ENCODE measurements around the gene RABGAP1L. TPM values are rescaled to one million over a fixed set of nuclear protein-coding genes. Genes with fewer than 3 reads are reported as not detected.
A peak's percentile ranks its signal among the peaks of the same experiment; 100 is the strongest.

The RABGAP1L gene
- total RNA-seq, 6 experiments from 2014 or later, result 11.7 to 23.1 (median 18.5) TPM

DNA sequence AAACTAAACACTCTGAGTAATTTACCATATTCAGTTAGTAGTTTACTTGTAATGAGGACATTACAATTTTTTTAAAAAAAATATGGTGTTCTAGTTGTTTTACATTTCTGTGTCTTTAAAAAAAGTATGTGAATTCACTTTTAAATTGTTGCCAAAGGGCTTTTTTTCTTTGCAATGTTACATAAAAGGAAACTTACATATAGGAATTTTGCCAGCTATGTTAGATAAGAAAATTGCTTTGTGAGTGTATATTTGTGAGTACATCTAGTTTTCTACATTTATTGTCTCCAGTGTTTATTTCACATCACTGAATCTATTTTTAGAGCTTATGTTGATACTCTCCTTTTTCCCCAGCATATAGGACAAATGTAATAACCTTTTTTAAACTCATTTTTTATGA lies 495.2 kb downstream of the RABGAP1L start:
- Histone ChIP-seq H3K36me3 (no peaks in the 10 kb centered on the region), H3K9me3 (no peaks in the 10 kb centered on the region), H3K27me3 (no peaks in the 10 kb centered on the region), H3K4me3 (no peak overlapping the region), H3K4me1 (peaks cover 0 to 9% (median 0%) of the 10 kb centered on the region in 4 donors), H3K27ac (no peak overlapping the region)
- DNase-seq (no peak), ATAC-seq (no peak)
- TF ChIP-seq, protein P1, sequence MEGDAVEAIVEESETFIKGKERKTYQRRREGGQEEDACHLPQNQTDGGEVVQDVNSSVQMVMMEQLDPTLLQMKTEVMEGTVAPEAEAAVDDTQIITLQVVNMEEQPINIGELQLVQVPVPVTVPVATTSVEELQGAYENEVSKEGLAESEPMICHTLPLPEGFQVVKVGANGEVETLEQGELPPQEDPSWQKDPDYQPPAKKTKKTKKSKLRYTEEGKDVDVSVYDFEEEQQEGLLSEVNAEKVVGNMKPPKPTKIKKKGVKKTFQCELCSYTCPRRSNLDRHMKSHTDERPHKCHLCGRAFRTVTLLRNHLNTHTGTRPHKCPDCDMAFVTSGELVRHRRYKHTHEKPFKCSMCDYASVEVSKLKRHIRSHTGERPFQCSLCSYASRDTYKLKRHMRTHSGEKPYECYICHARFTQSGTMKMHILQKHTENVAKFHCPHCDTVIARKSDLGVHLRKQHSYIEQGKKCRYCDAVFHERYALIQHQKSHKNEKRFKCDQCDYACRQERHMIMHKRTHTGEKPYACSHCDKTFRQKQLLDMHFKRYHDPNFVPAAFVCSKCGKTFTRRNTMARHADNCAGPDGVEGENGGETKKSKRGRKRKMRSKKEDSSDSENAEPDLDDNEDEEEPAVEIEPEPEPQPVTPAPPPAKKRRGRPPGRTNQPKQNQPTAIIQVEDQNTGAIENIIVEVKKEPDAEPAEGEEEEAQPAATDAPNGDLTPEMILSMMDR (IDR thresholded peaks at IDR 0.05), result no peak
- TF ChIP-seq POLR2A (IDR thresholded peaks at IDR 0.05), result no peak
- intact Hi-C loops (cut with DNase I), result no loop called here

DNA sequence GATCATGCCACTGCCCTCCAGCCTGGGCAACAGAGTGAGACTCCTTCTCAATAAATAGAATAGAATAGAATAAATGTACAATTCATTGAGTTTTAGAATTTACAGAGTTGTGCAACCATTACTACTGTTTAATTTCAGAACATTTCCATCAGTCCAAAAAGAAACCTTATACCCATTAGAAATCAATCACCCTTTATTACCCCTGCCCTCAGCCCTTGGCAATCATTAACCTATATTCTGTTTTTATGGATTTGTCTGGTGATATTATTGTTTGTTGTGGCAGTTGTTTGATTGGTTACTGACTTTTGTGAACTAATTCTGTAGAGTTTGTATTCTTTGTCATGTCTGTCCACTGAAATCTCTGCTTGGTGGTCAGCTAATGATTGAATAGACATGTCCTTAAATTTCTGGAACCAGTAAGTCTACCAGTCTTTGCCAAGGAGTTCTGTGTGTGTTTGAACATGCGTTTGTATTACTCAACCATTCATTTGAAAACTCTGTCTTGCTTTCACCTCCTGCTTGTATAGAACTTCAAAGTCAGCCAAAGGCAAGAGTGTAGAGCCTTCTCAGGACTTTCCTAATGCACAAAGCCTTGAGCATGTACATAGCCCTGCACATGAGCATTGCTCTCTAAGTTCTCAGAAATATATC lies 497.2 kb downstream of the RABGAP1L start:
- ATAC-seq (peak; percentile 54 to 84 (median 71)), DNase-seq (no peak)
- no peaks in the 10 kb centered on the region for H3K9me3 ChIP-seq
- H3K27ac ChIP-seq, result no peak overlapping the region
- intact Hi-C loops (cut with DNase I), result no loop called here
- no peaks in the 10 kb centered on the region for H3K36me3 ChIP-seq
- H3K27me3 ChIP-seq, result no peaks in the 10 kb centered on the region
- H3K4me3 ChIP-seq, result no peak overlapping the region
- TF ChIP-seq POLR2A (IDR thresholded peaks at IDR 0.05), result no peak
- TF ChIP-seq, protein P1 (IDR thresholded peaks at IDR 0.05), result no peak
- H3K4me1 ChIP-seq, result peaks cover 0 to 9% (median 0%) of the 10 kb centered on the region in 4 donors
- WGBS (ENCODE audit: insufficient coverage, low coverage, low lambda C conversion rate, missing lambda C conversion rate), result 38% methylated on average over 1 of the region's 1 CpG

DNA sequence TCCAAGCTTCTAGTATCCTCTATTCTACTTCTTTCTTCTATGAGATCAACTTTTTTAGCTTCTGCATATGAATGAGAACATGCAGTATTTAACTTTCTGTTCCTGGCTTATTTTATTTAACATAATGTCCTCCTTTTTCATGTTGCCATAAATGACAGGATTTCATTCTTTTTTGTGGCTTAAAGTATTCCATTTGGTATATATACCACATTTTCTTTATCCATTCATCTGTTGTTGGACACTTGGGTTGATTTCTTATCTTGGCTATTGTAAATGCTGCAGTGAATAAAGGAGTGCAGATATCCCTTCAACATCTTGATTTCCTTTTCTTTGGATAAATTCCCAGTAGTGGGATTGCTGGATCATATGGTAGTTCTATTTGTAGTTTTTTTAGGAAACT lies 498.1 kb downstream of the RABGAP1L start:
- peaks cover 0 to 9% (median 0%) of the 10 kb centered on the region in 4 donors for H3K4me1 ChIP-seq
- no peak for DNase-seq
- intact Hi-C loops (cut with DNase I), result no loop called here

DNA sequence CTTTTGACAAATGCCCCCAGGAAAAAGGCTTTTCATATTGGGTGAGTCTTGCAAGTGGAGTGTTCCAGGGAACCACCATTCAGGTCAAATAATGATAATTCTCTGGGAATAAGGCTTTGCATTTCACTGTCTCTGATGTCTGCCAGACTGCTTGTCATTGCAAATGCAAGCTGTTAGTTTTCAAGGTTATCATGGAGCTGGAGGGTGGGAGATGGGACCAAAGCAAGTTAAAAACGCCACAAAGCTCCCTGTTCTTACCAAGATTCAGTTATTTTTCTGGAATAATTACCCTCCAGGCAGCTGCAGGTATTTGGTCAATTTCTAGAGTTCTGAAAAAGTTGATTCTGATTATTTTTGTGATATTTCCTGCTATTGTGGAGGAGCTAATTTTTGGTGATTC lies 498.6 kb downstream of the RABGAP1L start:
- no peaks in the 10 kb centered on the region for H3K36me3 ChIP-seq
- H3K4me3 ChIP-seq, result no peak overlapping the region
- intact Hi-C loops (cut with DNase I), result no loop called here
- no peaks in the 10 kb centered on the region for H3K27me3 ChIP-seq
- peaks cover 0 to 9% (median 0%) of the 10 kb centered on the region in 4 donors for H3K4me1 ChIP-seq
- TF ChIP-seq, protein P1 (IDR thresholded peaks at IDR 0.05), result no peak
- TF ChIP-seq POLR2A (IDR thresholded peaks at IDR 0.05), result no peak
- DNase-seq (no peak), ATAC-seq (no peak)
- no peaks in the 10 kb centered on the region for H3K9me3 ChIP-seq
- H3K27ac ChIP-seq, result no peak overlapping the region
- no CpG with 5 or more reads among the region's 1 CpG for WGBS (ENCODE audit: insufficient coverage, low coverage, low lambda C conversion rate, missing lambda C conversion rate)

More for the DNA sequence above, 498.1 kb downstream of the RABGAP1L start:
- Histone ChIP-seq H3K36me3 (no peaks in the 10 kb centered on the region), H3K4me3 (no peak overlapping the region), H3K27ac (no peak overlapping the region), H3K9me3 (no peaks in the 10 kb centered on the region), H3K27me3 (no peaks in the 10 kb centered on the region)
- TF ChIP-seq POLR2A (IDR thresholded peaks at IDR 0.05), result no peak
- TF ChIP-seq, protein P1 (IDR thresholded peaks at IDR 0.05), result no peak
- ATAC-seq, result no peak

DNA sequence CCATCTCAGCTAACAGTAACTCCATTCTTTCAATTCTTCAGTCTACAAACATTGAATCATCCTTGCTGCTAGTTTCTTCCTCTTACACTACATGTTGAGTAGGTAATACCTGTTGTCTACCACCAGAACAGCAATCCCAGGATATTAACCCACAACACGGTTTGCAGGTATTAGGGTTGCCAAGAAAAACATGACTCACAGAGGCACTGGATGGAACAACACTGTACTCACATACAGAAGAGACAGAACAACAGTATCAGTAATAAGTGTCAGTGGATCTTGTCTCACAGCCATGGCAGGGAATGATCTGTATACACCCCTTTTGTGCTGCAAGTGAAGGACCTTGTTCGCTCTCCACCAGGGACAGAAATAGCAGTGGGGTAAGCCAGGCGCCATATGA lies 500.5 kb downstream of the RABGAP1L start:
- H3K27ac ChIP-seq, result no peak overlapping the region

More for the DNA sequence above, 500.5 kb downstream of the RABGAP1L start:
- 92% methylated on average over 3 of the region's 3 CpGs for WGBS (ENCODE audit: insufficient coverage, low coverage, low lambda C conversion rate, missing lambda C conversion rate)
- peak in 1 of 4 donors; percentile 67 for ATAC-seq
- H3K4me1 ChIP-seq, result peaks cover 0 to 9% (median 0%) of the 10 kb centered on the region in 4 donors
- no peaks in the 10 kb centered on the region for H3K9me3 ChIP-seq
- intact Hi-C loops (cut with DNase I), result no loop called here
- no peaks in the 10 kb centered on the region for H3K36me3 ChIP-seq
- no peak overlapping the region for H3K4me3 ChIP-seq
- TF ChIP-seq POLR2A (IDR thresholded peaks at IDR 0.05), result no peak
- no peaks in the 10 kb centered on the region for H3K27me3 ChIP-seq
- no peak for DNase-seq

Data from right lobe of liver (tissue), 6 donors.